ENCODE measurements around the gene BRICD5.

BRICD5 gene

GRCh38 chr16:2166263-2167067, 44.2 kb downstream of the BRICD5 start:
- TF ChIP-seq GATA3 (IDR thresholded peaks at IDR 0.05; ENCODE audit: low read depth, low read length) (no peak), GATA2 (IDR thresholded peaks at IDR 0.05; ENCODE audit: low read depth, low read length) (no peak)

DNA sequence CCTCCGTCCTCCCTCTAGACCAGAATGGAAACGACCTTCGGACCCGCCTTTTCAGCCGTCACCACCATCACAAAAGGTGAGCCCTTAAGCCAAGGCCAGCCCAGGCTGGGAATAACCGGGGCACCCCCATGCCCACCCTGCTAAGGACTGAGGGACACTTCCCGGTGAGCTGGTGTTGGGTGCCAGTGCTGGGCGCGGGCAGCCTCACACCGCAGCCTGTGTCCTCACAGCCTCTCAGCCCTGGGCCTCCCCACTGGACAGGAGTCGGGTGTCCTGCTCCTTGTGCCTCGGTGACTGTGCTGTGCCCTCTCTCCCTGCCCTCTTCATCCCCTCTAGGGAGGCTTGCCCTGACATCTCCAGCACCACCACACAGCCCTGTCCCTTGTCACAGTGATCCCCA, 44.8 kb downstream of the BRICD5 start:
- no peak for TF ChIP-seq GATA3 (IDR thresholded peaks at IDR 0.05; ENCODE audit: low read depth, low read length)
- no peak for TF ChIP-seq GATA2 (IDR thresholded peaks at IDR 0.05; ENCODE audit: low read depth, low read length)

- no peak for TF ChIP-seq GATA3 (IDR thresholded peaks at IDR 0.05; ENCODE audit: low read depth, low read length)
- no peak for TF ChIP-seq GATA2 (IDR thresholded peaks at IDR 0.05; ENCODE audit: low read depth, low read length)
These were observed 47.3 kb downstream of the BRICD5 start for GRCh38 chr16:2163211-2163881.

DNA sequence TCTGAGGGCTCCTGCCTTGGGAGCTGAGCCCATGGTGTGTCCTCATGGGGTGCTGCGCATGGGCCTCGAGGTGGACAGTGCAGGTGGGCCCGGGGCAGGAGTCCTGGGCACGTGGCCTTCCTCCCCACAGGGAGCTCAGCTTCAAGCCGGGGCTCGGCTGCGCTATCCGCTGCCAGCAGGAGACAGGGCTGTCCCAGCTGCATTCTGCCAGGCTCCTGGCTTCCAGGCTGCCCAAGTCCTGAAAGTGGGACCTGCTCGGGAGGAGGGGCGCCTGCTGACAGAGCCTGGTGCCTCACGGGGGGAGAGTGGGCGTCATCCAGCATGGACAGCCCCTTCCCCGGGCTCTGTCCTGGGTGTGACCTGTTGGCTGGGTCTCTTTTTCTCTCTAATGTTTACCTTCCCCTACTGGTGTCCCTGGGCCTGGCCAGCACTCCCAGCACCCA, 48.0 kb downstream of the BRICD5 start:
- TF ChIP-seq GATA2 (IDR thresholded peaks at IDR 0.05; ENCODE audit: low read depth, low read length) = no peak
- TF ChIP-seq GATA3 (IDR thresholded peaks at IDR 0.05; ENCODE audit: low read depth, low read length) = no peak

DNA sequence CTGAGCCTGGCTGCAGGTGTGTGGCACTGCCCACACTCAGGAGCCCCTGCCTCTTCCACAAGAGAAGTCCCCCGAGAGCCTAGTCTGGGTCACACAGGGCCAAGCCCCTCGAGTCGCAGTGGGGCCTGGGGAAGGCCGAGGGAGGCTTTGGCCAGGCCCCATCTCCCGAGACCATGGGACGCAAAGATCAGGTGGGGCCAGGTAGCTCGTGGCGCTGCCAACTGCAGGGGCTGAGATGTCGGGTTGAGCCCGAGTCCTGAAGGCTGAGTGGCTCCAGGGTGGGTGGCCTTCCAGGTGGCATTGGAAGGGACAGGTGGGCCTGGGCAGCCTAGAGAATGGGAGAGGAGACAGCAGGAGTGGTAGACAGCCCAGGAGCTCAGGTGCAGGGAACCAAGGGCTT, 48.8 kb downstream of the BRICD5 start:
- TF ChIP-seq GATA2 (IDR thresholded peaks at IDR 0.05; ENCODE audit: low read depth, low read length) (no peak), GATA3 (IDR thresholded peaks at IDR 0.05; ENCODE audit: low read depth, low read length) (no peak)

GRCh38 chr16:2160915-2161551, 49.6 kb downstream of the BRICD5 start:
- TF ChIP-seq GATA3 (IDR thresholded peaks at IDR 0.05; ENCODE audit: low read depth, low read length) = no peak
- no peak for TF ChIP-seq GATA2 (IDR thresholded peaks at IDR 0.05; ENCODE audit: low read depth, low read length)

All from SH-SY5Y (cell line).